ENCODE measurements around the gene FAM216B.
"Not testable (repeated sequence)": the region's sequence is repeated elsewhere in the genome, so short reads cannot be mapped to it uniquely, and the experiment has no call there.

FAM216B gene

GRCh38 chr13:42786715-42787114 lies 5.3 kb downstream of the FAM216B start:
- DNase-seq, result no peak

GRCh38 chr13:42788601-42789000 lies 7.2 kb downstream of the FAM216B start:
- DNase-seq, result no peak

GRCh38 chr13:42792154-42792553 lies 10.8 kb downstream of the FAM216B start:
- DNase-seq, result no peak

- no peak for DNase-seq
Measured at GRCh38 chr13:42794577-42795275, 13.3 kb downstream of the FAM216B start.

GRCh38 chr13:42795666-42796065 lies 14.3 kb downstream of the FAM216B start:
- DNase-seq, result no peak

- DNase-seq, result no peak
Measured at GRCh38 chr13:42796747-42797356, 15.5 kb downstream of the FAM216B start.

- no peak for DNase-seq
Measured at GRCh38 chr13:42798118-42798517, 16.7 kb downstream of the FAM216B start.

- DNase-seq, result no peak
Measured at GRCh38 chr13:42800109-42800643, 18.8 kb downstream of the FAM216B start.

- no peak for DNase-seq
Measured at GRCh38 chr13:42803563-42804204, 22.3 kb downstream of the FAM216B start.

- DNase-seq, result no peak
Measured at GRCh38 chr13:42804244-42804874, 23.0 kb downstream of the FAM216B start.

- DNase-seq, result no peak
Measured at GRCh38 chr13:42807241-42807640, 25.9 kb downstream of the FAM216B start.

- no peak for DNase-seq
Measured at GRCh38 chr13:42807866-42808265, 26.5 kb downstream of the FAM216B start.

- no peak for DNase-seq
Measured at GRCh38 chr13:42808341-42808940, 27.1 kb downstream of the FAM216B start.

GRCh38 chr13:42812316-42812715 lies 30.9 kb downstream of the FAM216B start:
- no peak for DNase-seq

GRCh38 chr13:42814868-42815267 lies 33.5 kb downstream of the FAM216B start:
- DNase-seq, result no peak

- DNase-seq, result no peak
Measured at GRCh38 chr13:42815681-42816080, 34.3 kb downstream of the FAM216B start.

GRCh38 chr13:42816538-42816937 lies 35.2 kb downstream of the FAM216B start:
- no peak for DNase-seq

- DNase-seq, result not testable (repeated sequence)
Measured at GRCh38 chr13:42819687-42820086, 38.3 kb downstream of the FAM216B start.

- no peak for DNase-seq
Measured at GRCh38 chr13:42820451-42820850, 39.1 kb downstream of the FAM216B start.

- no peak for DNase-seq
Measured at GRCh38 chr13:42821437-42821836, 40.1 kb downstream of the FAM216B start.

GRCh38 chr13:42832341-42833096 lies 51.1 kb downstream of the FAM216B start:
- no peak for DNase-seq

- no peak for DNase-seq
Measured at GRCh38 chr13:42834946-42835345, 53.6 kb downstream of the FAM216B start.
